Globus pallidus (tissue), 1 donor: Measurements from ENCODE around the gene LRP5.

ENCODE experiments used
- DNase-seq: peaks from one replicate; pipeline ENCODE4 v3.0.0-alpha.2; 2015; ENCODE audit warnings: low spot score

The LRP5 gene

GRCh38 chr11:68371171-68372041 lies 59.0 kb downstream of the LRP5 start:
- no peak for DNase-seq

- DNase-seq, result no peak
Observed at GRCh38 chr11:68372114-68372513, 59.7 kb downstream of the LRP5 start.

- no peak for DNase-seq
Observed at GRCh38 chr11:68372625-68373024, 60.2 kb downstream of the LRP5 start.

GRCh38 chr11:68373189-68373814 lies 60.9 kb downstream of the LRP5 start:
- DNase-seq, result peak; percentile 30

- DNase-seq, result peak; percentile 64
Observed at GRCh38 chr11:68373815-68374501, 61.6 kb downstream of the LRP5 start.

- no peak for DNase-seq
Observed at GRCh38 chr11:68374531-68374930, 62.1 kb downstream of the LRP5 start.

GRCh38 chr11:68375337-68375736 lies 62.9 kb downstream of the LRP5 start:
- no peak for DNase-seq

- DNase-seq, result no peak
Observed at GRCh38 chr11:68375766-68376165, 63.4 kb downstream of the LRP5 start.

- DNase-seq, result no peak
Observed at GRCh38 chr11:68377389-68377795, 65.0 kb downstream of the LRP5 start.

- no peak for DNase-seq
Observed at GRCh38 chr11:68379206-68379605, 66.8 kb downstream of the LRP5 start.

GRCh38 chr11:68380786-68381622 lies 68.6 kb downstream of the LRP5 start:
- no peak for DNase-seq

- DNase-seq, result no peak
Observed at GRCh38 chr11:68381716-68382115, 69.3 kb downstream of the LRP5 start.

GRCh38 chr11:68382358-68382998 lies 70.1 kb downstream of the LRP5 start:
- DNase-seq, result no peak

GRCh38 chr11:68383976-68384501 lies 71.6 kb downstream of the LRP5 start:
- DNase-seq, result peak; percentile 39

- DNase-seq, result no peak
Observed at GRCh38 chr11:68384530-68385081, 72.2 kb downstream of the LRP5 start.

GRCh38 chr11:68385128-68385527 lies 72.7 kb downstream of the LRP5 start:
- no peak for DNase-seq

GRCh38 chr11:68386331-68386978 lies 74.1 kb downstream of the LRP5 start:
- DNase-seq, result no peak

GRCh38 chr11:68387840-68388239 lies 75.4 kb downstream of the LRP5 start:
- DNase-seq, result no peak

GRCh38 chr11:68388595-68389198 lies 76.3 kb downstream of the LRP5 start:
- DNase-seq, result no peak

- no peak for DNase-seq
Observed at GRCh38 chr11:68390315-68390714, 77.9 kb downstream of the LRP5 start.
